ENCODE data around the gene ERN1. TPM values are rescaled to one million over a fixed set of nuclear protein-coding genes. Genes with fewer than 3 reads are reported as not detected.

ERN1 gene
- total and polyA plus RNA-seq, 2 of the 13 experiments (the other 11 are each of a cell fraction or from before 2014, with no cell fraction given) = 6.0 to 12.7 TPM

- intact Hi-C loops (cut with micrococcal nuclease; ENCODE audit: unreplicated experiment) = loop anchor here (1.0 to 10.0 kb wide), 2 partner anchors 37 to 344 kb away; partner anchors contain the start of gene POLG2
- peaks cover 20% of the 10 kb centered on the region for H3K79me2 ChIP-seq (ENCODE audit: insufficient read depth, low read length)
- H3K27me3 ChIP-seq (ENCODE audit: control insufficient read depth in 1 of 2, insufficient read depth in 2 of 2, low read length in 2 of 2) = no peaks in the 10 kb centered on the region; a peak in 1 of 5 replicates
- H2AFZ ChIP-seq (ENCODE audit: low read length) = no peak overlapping the region
- H3K36me3 ChIP-seq (replicated peaks in 1 of 2; ENCODE audit: control insufficient read depth in 1 of 2, insufficient read depth in 2 of 2, low read length in 2 of 2) = peaks cover 3 to 22% of the 10 kb centered on the region in 2 experiments
- peak; percentile 99 for FAIRE-seq
- H3K4me3 ChIP-seq (replicated peaks in 1 of 3; ENCODE audit: insufficient read depth in 1 of 3, low read depth in 2 of 3, low read length in 3 of 3) = peak overlapping the region in 1 of 3 experiments; percentile 5; a peak in 1 of 6 replicates
- peaks cover 86% of the 10 kb centered on the region for H3K4me1 ChIP-seq (ENCODE audit: insufficient read depth, low read length)
- peak overlapping the region; percentile 29; the same call in 1 of the 2 replicates for H3K9ac ChIP-seq (ENCODE audit: insufficient read depth, low read depth, low read length)
- ChIA-PET POLR2A (interaction anchor here (0.6 to 7.1 kb wide), 18 partner anchors 13 to 347 kb away, joined by 3 to 127 read pairs (median 4); partner anchors contain the start of genes POLG2 and TEX2), CTCF (ENCODE audit: low intra/inter-chr PET ratio, low total read pairs) (interaction anchor here (1.1 kb wide), 1 partner anchor 132 kb away, joined by 4 read pairs; no protein-coding TSS in a partner anchor)
- no TSS peak for BruUV-seq (replicated peaks)
- DNase-seq (ENCODE audit: low spot score) = peak; percentile 99
- 33% methylated on average over 5 of the region's 5 CpGs for WGBS (ENCODE audit: low lambda C conversion rate)
- H3K27ac ChIP-seq (ENCODE audit: extremely low read length, insufficient read depth, low read length) = peak overlapping the region; percentile 88
- H3K4me2 ChIP-seq (ENCODE audit: low read depth, low read length) = peak overlapping the region; percentile 22
- in situ Hi-C loops (cut with HindIII; ENCODE audit: extremely low pct_ligation_motif_present, low pct_unique_long_range_greater_than_20kb) = no loop called here
- no peaks in the 10 kb centered on the region for H4K20me1 ChIP-seq (ENCODE audit: insufficient read depth, low read length)
- peak; percentile 76 for ATAC-seq
- H3K9me3 ChIP-seq (ENCODE audit: low read length) = no peaks in the 10 kb centered on the region
- TF ChIP-seq SIX1 (CRISPR knock-in tag; IDR thresholded peaks at IDR 0.05; ENCODE audit: borderline replicate concordance) (peak; percentile 85), GPBP1L1 (CRISPR knock-in tag; IDR thresholded peaks at IDR 0.05) (no peak), KDM1A (CRISPR knock-in tag; IDR thresholded peaks at IDR 0.05) (peak; percentile 97), ZNF496 (CRISPR knock-in tag; IDR thresholded peaks at IDR 0.05; ENCODE audit: insufficient replicate concordance) (no peak), ZNF224 (CRISPR knock-in tag; IDR thresholded peaks at IDR 0.05) (0 out of 2 replicates have a peak, but pooled peaks have one; percentile 59), DMAP1 (CRISPR knock-in tag; IDR thresholded peaks at IDR 0.05) (peak; percentile 85), NFAT5 (CRISPR knock-in tag; IDR thresholded peaks at IDR 0.05) (no peak), FOSL2 (CRISPR knock-in tag; IDR thresholded peaks at IDR 0.05) (peak; percentile 91), ZNF431 (CRISPR knock-in tag; IDR thresholded peaks at IDR 0.05; ENCODE audit: borderline replicate concordance, low read depth) (peak; percentile 75; the same call in 1 of the 2 replicates), TEAD3 (CRISPR knock-in tag; optimal IDR thresholded peaks at IDR 0.05; ENCODE audit: borderline replicate concordance) (peak; percentile 98), SMC3 (IDR thresholded peaks at IDR 0.05; ENCODE audit: low read length) (peak; percentile 69), ZIK1 (CRISPR knock-in tag; IDR thresholded peaks at IDR 0.05; ENCODE audit: borderline replicate concordance, low read depth) (0 out of 2 replicates have a peak, but pooled peaks have one; percentile 68), EEA1 (CRISPR knock-in tag; IDR thresholded peaks at IDR 0.05; ENCODE audit: borderline replicate concordance) (no peak), ZBTB49 (CRISPR knock-in tag; IDR thresholded peaks at IDR 0.05; ENCODE audit: borderline replicate concordance) (peak; percentile 69; the same call in 1 of the 2 replicates)
These were observed 20.5 kb upstream of the ERN1 start for GRCh38 chr17:64150237-64151015.

Data from HepG2 (cell line).